GM19238 (cell line): ENCODE data around the gene DEGS2.
"Not testable (repeated sequence)": the region's sequence is repeated elsewhere in the genome, so short reads cannot be mapped to it uniquely, and the experiment has no call there.

Source experiments
- DNase-seq: peaks from one replicate; pipeline ENCODE4 v3.0.0; 2011; ENCODE audit warnings: low spot score; ENCODE audit not compliant: insufficient read length

Gene DEGS2

DNA sequence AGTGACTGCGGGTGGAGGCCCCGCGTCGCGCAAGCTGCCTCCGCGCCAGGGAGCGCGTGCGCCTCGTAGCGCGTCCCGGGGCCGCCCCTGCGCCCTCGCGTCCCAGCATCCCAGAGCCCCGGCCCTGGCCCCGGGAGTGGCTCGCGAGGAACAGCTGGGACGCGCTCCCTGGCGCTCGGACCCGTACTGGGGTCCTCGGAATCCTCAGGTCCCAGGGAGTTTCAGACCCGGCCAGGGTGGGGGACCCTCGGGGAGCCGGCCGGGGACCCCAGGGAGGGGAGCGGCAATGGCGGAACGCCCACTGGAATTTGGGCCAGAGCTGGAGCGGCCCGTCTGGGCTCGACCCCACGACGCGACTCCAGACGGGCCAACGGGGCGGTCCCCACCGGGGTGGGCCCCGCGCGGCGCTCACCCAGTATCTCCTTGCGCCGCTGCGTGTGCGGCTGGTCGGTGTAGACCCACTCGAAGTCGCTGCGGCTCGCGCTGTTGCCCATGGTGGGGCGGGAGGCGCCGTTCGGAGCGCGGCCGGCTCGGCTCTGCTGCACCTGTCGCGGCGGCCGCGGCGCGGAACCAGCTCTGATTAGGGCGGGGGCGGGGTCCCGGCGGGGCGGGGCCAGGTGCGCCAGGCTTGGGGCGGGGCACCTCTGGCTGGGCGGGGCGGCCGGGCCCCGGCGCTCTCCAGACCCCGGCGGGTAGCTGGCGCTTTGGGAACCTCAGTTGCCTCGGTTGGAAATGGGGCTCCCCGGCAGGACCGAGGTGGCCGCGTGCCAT, at the start of gene DEGS2:
Gene DEGS2 (minus strand): TSS at position 552 of the 771 bp plus-strand sequence. CDS start 58 bp downstream, at position 494.
- DNase-seq = peak; percentile 66

DNA sequence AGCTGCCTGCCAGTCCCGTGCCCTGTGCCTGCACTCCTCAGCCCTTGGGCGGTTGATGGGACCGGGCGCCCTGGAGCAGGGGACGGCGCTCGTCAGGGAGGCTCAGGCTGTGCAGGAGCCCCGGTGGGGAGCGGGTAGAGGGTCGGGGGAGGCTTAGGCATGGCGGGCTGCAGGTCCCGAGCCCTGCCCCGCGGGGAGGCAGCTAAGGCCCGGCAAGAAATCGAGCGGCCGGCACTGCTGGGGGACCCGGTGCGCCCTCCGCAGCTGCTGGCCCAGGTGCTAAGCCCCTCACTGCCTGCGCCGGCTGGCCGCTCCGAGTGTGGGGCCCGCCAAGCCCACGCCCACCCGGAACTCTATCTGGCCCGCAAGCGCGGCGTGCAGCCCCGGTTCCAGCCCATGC, 48.7 kb upstream of the DEGS2 start:
- DNase-seq = not testable (repeated sequence)

DNA sequence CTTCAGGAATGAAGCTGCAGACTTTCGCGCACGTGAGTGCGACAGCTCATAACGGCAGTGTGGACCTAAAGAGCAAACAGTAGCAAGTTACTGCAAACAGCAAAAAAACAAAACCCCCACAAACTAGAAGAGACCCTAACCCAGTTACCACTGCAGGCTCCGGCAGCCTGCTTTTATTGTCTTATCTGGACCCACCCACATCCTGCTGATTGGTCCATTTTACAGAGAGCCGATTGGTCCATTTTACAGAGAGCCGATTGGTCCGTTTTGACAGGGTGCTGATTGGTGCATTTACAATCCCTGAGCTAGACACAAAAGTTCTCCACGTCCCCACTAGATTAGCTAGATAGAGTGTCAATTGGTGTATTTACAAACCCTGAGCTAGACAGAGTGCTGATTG, 48.1 kb upstream of the DEGS2 start:
- DNase-seq = not testable (repeated sequence)

DNA sequence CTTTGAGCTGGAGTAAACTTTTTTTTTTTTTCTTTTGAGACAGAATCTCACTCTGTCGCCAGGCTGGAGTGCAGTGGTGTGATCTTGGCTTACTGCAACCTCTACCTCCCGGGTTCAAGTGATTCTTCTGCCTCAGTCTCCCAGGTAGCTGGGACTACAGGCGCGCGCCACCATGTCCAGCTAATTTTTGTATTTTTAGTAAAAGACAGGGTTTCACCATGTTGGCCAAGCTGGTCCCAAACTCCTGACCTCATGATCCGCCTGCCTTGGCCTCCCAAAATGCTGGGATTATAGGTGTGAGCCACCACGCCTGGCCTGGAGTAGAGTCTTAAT, 45.4 kb upstream of the DEGS2 start:
- DNase-seq = not testable (repeated sequence)

DNA sequence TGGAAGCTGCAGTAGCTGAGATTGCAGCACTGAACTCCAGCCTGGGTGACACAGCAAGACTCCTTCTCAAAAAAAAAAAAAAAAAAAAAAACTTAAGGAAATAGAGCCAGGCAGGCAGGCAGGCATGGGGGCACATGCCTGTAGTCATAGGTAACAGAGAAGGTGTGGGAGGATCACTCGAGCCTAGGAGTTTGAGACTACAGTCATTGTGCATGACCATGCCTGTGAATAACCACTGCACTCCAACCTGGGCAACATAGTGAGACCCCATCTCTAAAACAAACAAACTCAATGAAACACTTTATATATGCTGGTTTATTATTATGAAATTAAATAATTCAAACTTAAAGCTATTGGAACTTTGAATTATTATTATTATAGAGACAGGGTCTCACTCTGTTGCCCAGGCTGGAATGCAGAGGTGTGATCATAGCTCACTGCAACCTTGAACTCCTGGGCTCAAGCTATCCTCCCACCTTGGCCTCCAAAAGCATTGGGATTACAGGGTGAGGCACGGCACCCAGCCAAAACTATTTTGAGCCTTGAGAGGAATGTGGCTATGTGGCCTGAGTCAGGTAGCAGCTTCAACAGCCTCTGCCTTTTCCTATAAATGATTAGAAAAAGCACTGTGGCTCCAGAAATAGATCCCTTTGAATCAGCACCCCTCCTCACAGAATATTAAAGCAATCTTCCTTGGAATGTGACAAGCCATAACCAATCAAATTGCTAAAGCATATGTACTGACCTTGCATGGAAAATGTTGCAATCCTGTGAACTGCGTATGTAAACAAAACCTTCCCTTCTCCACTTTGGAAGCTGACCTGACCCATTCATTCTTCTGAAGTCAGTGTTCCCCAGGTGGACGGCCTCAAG, 44.8 kb upstream of the DEGS2 start:
- DNase-seq = no peak

DNA sequence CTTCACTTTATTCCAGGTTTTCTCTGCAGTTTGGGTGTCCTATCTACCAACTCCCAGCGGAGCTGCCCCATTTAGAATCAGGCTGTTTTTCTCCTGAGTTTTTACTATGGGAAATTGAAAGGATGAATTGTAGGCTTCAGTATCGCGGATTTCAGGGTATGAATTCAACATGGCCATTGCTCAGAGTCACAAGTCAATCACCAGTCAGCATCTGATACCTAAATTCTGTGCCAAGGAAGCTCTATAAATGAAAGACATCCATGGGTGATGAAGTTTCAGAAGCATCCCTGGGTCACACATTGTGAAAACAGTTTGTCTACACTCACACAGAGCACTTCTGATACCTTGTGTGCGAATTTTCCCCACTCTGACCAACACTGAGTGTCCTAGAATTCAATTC, 43.7 kb upstream of the DEGS2 start:
- DNase-seq = no peak

DNA sequence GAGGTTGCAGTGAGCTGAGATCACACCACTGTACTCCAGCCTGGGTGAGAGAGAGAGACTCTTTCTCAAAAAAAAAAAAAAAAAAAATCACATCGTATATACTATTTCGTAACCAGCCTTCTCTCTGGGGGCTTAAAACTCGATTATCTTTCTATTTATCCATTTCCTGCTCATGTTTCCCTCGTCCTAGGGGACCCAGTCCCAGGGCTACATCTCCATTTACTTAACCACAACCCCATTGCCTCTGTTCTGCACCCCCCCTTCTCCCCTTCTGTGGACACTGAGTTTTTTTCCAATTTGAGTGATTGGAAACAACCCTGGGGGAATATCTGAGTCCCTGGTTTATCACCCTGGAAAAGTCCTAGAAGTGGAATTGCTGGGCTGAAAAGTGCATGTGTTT, 43.3 kb upstream of the DEGS2 start:
- no peak for DNase-seq

DNA sequence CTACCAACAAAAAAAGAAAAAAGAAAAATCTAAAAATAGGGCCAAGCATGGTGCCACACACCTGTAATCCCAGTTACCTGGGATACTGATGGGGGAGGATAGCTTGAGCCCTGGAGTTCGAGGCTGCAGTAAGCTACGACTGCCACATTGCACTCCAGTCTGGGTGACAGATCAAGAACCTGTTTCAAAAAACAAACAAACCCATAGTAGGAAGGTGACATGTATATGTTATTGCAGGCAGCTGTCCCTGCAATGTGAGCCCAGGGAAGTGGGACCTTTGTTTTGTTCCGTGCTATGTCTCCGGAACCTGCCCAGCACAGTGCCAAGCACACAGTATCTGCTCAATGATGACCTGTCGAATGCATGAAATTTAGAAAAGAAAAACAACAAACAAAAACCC, 42.3 kb upstream of the DEGS2 start:
- DNase-seq = no peak

DNA sequence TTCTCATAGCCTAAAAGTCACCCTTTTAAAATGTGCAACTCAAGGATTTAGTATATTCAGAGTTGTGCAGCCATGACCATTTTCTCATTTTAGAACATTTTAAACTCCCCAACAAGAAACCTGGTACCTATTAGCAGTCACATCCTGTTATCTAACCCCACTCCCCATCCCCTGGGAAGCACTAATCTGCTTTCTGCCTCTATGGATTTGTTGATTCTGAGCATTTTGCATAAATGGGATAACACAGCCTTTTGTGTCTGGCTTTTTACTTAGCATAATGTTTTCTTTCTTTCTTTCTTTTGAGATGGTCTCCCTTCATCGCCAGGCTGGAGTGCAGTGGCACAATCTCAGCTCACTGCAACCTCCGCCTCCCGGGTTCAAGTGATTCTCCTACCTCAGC, 40.9 kb upstream of the DEGS2 start:
- no peak for DNase-seq

DNA sequence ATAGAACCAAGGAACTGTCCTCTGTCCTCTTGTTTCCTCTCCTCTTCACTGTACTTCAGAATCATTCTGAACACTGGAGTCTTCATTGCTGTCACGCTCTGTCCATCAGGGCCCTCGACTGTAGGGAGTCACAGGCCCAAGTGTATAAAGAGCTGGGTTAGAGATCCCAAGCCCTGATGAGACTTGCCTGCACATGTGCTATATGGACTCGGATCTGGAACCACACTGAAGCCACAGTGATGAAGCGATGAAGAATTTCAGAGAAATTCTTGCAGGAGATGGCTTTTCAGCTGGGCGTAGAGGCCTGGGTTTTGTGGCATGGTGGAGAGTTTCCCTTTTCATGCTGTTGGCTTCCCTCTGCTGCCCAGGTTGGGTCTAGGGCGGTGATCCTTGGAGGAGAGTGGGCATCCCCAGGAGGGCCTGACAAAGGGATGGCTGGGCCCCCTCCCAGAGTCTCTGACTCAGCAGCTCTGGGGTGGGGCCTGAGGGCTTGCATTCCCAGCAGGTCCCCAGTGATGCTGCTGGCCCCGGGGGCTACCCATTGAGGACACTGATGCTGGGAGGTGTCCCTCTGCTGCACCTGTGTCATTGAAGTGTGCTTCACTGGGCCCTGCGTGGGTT, 39.9 kb upstream of the DEGS2 start:
- DNase-seq = no peak

DNA sequence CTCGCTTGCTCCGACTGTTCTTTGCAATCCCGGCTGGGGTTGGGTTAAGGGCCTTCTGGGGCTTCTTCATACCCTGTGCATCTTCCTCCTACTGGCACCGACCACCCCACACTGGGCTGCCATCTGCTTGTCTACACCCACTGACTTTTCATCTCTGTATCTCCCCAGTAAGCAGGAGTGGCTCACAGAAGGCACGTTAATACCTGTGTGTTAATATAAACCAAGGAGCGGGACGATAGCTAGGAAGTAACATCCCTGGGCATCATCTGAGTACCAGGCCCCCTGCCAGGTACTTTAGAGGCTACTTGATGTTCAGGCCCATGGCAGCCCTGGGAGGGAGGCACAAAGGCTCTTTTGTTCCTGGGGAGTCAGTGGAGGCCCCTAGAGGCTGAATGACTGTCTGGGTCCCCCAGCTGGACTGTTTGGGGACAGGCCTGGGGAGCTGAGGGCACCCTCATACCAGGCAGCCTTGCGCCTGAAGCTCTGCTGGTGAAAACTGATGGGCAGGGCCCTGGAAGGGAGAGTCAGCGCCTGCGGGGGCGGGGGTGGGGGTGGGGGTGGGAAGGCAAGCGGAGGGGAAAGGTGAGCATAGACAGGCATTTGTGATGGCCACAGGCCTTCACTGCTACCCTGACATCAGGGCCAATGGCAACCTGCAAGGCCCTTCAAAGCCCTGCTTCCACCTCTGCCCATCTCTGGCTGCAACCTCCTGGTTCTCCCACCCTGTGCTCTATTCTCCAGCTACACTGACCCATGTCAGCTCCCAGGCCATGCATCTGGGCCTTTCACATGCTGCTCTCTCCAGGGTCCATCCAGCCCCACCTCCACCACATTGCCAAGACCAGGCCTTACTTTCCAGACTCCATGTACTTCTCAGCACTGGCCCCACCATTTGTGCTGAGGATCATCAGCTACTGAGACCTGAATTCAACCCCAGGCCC, 34.2 kb upstream of the DEGS2 start:
- DNase-seq = no peak

DNA sequence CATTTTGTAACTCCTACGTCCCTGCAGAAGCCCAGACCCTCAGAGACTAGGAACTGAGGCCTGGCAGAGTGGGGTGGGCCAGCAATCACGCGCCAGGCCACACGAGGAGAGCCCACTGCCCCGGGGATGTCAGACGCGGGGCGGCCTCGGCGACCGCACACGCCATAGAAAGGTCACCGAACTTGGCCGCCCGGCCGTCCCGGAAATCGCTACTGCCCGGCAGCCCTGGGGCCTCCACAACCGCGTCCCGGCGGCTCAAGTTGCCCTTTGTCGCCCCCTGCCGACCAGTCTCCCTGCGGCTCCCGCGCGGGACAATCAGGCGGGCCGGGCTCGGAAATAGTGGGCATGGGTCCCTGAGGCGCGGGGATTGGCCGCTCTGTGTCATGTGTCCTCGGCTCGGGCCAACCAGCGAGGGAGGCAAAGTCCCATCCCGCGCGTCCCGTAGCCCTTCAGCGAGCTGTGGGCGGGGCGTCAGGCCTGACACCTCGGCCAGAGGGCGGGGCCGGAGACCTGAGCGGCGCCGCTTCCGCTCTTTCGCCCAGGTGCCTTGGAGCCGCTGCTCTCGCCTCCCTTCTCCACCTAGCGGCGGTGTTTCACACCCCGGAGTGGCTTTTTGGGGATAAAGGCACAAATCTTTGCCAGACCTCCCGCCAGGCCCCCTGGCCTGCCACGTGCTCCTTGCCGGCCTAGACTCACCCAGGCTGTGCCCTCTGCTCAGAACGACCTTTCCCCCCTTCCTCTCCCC, 33.4 kb upstream of the DEGS2 start:
- DNase-seq = peak; percentile 100

DNA sequence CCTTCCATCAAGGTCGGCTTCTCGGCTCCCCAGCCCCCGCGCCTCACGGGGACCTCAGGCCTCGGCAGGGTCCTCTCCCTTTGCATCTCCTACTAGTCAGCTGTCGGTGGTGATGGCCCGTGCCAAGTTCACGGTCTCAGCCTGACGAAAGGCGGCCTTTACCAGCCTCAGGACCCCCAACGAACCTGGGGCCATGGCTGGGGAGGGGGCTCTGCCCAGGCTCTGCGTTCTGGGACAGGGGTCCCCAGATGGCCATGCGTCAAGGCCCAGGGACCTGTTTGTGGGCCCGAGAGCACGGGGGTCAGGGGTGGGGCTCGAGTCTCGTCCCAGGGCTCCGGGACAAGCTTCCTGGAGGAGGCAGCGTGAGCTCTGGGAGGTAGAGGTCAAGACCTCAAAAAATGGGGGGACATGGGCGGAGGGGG, 32.8 kb upstream of the DEGS2 start:
- DNase-seq = no peak

DNA sequence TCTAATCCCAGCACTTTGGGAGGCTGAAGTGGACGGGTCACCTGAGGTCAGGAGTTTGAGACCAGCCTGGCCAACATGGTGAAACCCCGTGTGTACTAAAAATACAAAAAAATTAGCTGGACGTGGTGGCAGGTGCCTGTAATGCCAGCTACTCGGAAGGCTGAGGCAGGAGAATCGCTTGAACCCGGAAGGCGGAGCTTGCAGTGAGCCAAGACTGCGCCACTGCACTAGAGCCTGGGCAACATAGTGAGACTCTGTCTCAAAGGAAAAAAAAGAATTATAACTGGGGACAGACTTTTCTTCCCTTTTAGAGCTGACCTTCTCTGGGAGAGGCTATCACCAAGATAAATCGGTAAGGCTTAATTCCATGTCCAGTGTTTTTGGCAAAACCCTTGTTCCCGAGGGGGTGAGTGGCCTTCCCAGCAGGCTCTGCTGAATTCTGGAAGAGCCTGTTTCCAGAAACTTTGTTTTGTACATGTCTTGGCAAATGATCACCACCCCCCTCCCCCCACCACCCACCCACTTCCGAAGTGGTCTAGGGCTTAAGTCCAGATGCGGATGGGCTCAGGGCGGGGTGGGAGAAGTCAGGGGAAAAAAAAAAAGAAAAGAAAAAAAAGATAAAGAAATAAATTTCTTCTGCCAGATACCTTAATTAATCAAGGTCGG, 32.3 kb upstream of the DEGS2 start:
- no peak for DNase-seq

DNA sequence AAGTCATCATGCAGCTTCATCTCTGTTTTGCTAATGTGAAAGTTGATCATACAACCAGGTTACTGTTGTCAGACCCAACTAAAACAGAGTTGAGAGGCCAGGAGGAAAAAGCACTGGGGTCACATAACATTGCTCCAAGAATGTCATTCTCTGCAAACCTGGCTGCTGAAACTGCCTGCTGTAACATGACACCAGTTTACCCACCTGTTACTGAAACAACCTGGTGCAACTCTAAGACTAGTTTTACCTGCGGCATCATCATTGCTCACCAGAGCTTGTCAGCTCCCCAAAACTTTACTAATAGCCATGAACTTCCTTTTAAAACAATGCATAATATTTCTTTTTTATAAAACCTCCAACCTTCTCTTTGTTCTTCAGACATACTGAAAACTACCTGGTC, 30.7 kb upstream of the DEGS2 start:
- no peak for DNase-seq

DNA sequence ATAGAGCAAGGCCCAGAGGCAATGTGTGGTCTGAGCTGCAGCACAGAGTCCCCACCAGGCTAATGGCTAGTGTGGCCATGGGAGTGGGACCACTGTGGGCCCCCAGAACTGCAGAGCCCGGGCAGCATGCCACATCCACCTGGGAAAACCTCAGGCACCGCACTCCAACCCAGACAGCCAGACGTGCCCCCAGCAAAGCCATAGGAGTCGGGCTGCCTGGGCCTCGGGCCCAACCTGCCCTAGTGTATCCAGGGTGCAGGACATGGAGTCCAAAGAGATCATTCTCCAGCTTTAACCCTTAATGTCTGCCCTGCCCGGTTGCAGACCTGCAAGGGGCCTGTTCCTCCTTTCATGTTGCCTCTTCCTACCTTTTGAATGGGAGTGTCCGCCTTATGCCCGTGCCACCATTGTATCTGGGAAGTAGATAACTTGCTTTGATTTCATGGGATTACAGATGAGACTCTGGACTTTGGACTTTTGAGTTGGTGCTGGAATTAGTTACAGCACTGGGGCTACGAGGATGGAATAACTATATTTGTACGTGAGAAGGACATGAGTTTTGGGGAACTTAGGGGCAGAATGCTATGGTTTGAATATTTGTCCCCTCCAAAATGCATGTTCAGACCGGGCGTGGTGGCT, 29.1 kb upstream of the DEGS2 start:
- no peak for DNase-seq

DNA sequence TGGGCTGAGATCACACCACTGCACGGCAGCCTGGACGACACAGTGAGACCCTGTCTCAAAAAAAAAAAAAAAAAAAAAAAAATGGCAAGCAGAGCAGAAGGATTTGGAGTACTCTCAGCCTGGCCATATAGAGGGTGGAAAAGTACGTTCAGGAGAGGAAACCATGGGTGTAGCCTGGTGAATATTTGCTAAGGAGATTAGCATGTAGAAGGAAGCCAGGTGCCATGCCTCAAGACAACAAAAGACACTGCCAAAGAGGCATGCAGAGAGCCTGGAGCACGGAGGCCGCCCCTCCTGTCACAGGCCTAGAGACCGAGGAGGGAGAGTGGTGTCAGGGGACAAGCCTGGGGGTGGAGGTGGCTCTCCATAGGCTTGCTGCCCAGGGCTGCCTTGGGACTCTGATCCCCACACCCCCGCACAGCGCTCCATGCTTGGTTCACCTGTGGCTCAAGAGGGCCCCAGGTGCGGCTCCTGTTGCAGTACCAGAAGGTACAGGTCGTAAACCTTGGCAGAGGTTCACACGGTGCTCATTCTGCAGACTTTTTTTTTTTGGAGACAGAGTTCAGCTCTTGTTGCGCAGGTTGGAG, 27.9 kb upstream of the DEGS2 start:
- DNase-seq = no peak

DNA sequence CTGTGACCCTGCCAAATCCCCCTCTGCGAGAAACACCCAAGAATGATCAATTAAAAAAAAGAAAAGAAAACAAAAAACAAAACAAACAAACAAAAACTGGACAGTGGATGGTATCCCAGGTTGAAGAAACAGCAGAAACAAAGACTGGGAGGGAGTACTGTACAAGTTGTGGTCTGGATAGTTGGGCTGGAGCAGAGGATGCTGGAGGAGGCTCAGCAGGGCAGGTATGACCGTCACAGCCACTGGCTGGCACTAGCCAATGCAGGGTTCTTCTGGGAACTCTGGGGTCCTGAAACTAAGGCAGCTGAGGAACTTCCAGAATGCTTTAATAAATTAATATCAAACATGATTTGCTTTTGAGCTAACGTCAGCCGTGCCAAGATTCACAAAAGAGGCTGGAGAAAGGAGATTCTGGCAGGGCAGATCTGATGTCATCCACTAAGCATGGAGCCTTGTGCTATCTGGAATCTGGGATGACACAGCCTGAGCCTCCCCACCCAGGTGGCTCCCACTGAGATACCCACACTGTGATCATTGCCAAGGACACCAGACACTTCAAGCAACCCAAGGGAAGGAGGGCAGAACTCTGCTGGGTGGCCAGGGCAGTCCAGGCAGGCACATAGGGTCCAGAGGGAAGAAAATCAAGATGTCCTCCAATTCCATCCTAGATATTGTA, 22.6 kb upstream of the DEGS2 start:
- not testable (repeated sequence) for DNase-seq
